GM23338 (cell line): Measurements from ENCODE around the gene NPL. TPM values are rescaled to one million over a fixed set of nuclear protein-coding genes. Genes with fewer than 3 reads are reported as not detected.

Experiments
- ATAC-seq: fragments of 200-7000 bp; cut with Tn5 transposase; 3 replicates; pipeline ENCODE4 v1.9.1; 2020
- DNase-seq: peaks from one replicate; pipeline ENCODE4 v3.0.0-alpha.2; 2015; ENCODE audit warnings: low spot score
- H2AFZ ChIP-seq: fragments of 200-600 bp; sonication (generic); 2 replicates; pipeline ENCODE4 v1.8.0; 2016; ENCODE audit warnings: antibody characterized with exemption, mild to moderate bottlenecking, moderate library complexity
- H3F3A ChIP-seq: fragments of 200-600 bp; sonication (generic); replicated peaks from 2 replicates; pipeline ENCODE4 v1.8.0; 2017; ENCODE audit warnings: antibody characterized with exemption, mixed run types, low read depth
- H3K27ac ChIP-seq: fragments of 200-600 bp; sonication (generic); 2 replicates; pipeline ENCODE4 v1.6.1; 2016; ENCODE audit warnings: low read depth
- H3K27me3 ChIP-seq: fragments of 200-600 bp; sonication (generic); 2 replicates; pipeline ENCODE4 v1.8.0; 2016; ENCODE audit warnings: mild to moderate bottlenecking, mixed run types, moderate library complexity; ENCODE audit not compliant: insufficient read depth
- H3K36me3 ChIP-seq: fragments of 200-600 bp; sonication (generic); 2 replicates; pipeline ENCODE4 v1.8.0; 2016; ENCODE audit warnings: mild to moderate bottlenecking; ENCODE audit not compliant: insufficient read depth
- H3K4me1 ChIP-seq: fragments of 200-600 bp; sonication (generic); 2 replicates; pipeline ENCODE4 v1.8.0; 2016; ENCODE audit warnings: mild to moderate bottlenecking, moderate library complexity; ENCODE audit not compliant: insufficient read depth
- H3K4me2 ChIP-seq: fragments of 200-600 bp; sonication (generic); 2 replicates; pipeline ENCODE4 v1.7.1; 2017; ENCODE audit warnings: mixed run types
- H3K4me3 ChIP-seq: fragments of 200-600 bp; sonication (generic); 2 replicates; pipeline ENCODE4 v1.6.1; 2016; ENCODE audit warnings: mixed run types
- H3K79me2 ChIP-seq: fragments of 200-600 bp; sonication (generic); replicated peaks from 2 replicates; pipeline ENCODE4 v1.8.0; 2017; ENCODE audit warnings: mild to moderate bottlenecking; ENCODE audit not compliant: insufficient read depth
- H3K9me2 ChIP-seq: fragments of 200-600 bp; sonication (generic); 2 replicates; pipeline ENCODE4 v1.8.0; 2017; ENCODE audit not compliant: insufficient read depth
- H4K20me1 ChIP-seq: fragments of 200-600 bp; sonication (generic); replicated peaks from 2 replicates; pipeline ENCODE4 v1.8.0; 2017; ENCODE audit warnings: mild to moderate bottlenecking; ENCODE audit not compliant: insufficient read depth
- H3K27ac Mint-ChIP-seq: 2 replicates; pipeline ENCODE4 v1.8.0; 2020; ENCODE audit warnings: inconsistent platforms, mild to moderate bottlenecking, moderate library complexity, mixed read lengths
- H3K27me3 Mint-ChIP-seq: 3 replicates; pipeline ENCODE4 v1.8.0; 2022; ENCODE audit warnings: low read depth, mild to moderate bottlenecking, moderate library complexity, mixed read lengths, inconsistent platforms; ENCODE audit not compliant: insufficient read depth, poor library complexity
- H3K36me3 Mint-ChIP-seq: 3 replicates; pipeline ENCODE4 v1.8.0; 2021; ENCODE audit warnings: low read depth, mild to moderate bottlenecking, inconsistent platforms, moderate library complexity, mixed read lengths
- H3K4me1 Mint-ChIP-seq: 3 replicates; pipeline ENCODE4 v1.8.0; 2020; ENCODE audit warnings: mild to moderate bottlenecking, inconsistent platforms, mixed read lengths
- H3K4me3 Mint-ChIP-seq: 3 replicates; pipeline ENCODE4 v1.8.0; 2021; ENCODE audit warnings: moderate library complexity, mild to moderate bottlenecking, inconsistent platforms, mixed read lengths
- H3K9me3 Mint-ChIP-seq: 3 replicates; pipeline ENCODE4 v1.8.0; 2020; ENCODE audit warnings: moderate library complexity, mild to moderate bottlenecking, inconsistent platforms, mixed read lengths
- CREB1 ChIP-seq: fragments of 250-450 bp; sonication (Bioruptor Pico); IDR thresholded peaks from 2 replicates; pipeline ENCODE4 v1.5.0; 2020; ENCODE audit warnings: low read depth, mild to moderate bottlenecking, moderate library complexity
- EZH2 ChIP-seq: fragments of 200-600 bp; sonication (generic); IDR thresholded peaks from one replicate; pipeline ENCODE4 v1.8.0; 2017; ENCODE audit warnings: antibody characterized with exemption, mild to moderate bottlenecking, low read depth; ENCODE audit not compliant: unreplicated experiment
- EZH2phosphoT487 ChIP-seq: fragments of 200-600 bp; sonication (generic); IDR thresholded peaks from one replicate; pipeline ENCODE4 v1.8.1; 2018; ENCODE audit warnings: antibody characterized with exemption; ENCODE audit not compliant: unreplicated experiment
- JUNB ChIP-seq: IDR thresholded peaks from one replicate; pipeline ENCODE4 v1.6.1; 2016; ENCODE audit warnings: antibody characterized with exemption; ENCODE audit not compliant: unreplicated experiment
- NANOG ChIP-seq: IDR thresholded peaks from 2 replicates; pipeline ENCODE4 v1.6.1; 2016; ENCODE audit warnings: antibody characterized with exemption, borderline replicate concordance
- POLR2AphosphoS5 ChIP-seq: IDR thresholded peaks from 2 replicates; pipeline ENCODE4 v1.6.1; 2016; ENCODE audit warnings: antibody characterized with exemption, low read depth
- STAT1 ChIP-seq: IDR thresholded peaks from one replicate; pipeline ENCODE4 v1.6.1; 2016; ENCODE audit warnings: antibody characterized with exemption; ENCODE audit not compliant: unreplicated experiment
- ZNF114 ChIP-seq: fragments of 250-450 bp; sonication (Bioruptor Pico); IDR thresholded peaks from 2 replicates; pipeline ENCODE4 v1.5.0; 2020; ENCODE audit warnings: mild to moderate bottlenecking, moderate library complexity
- ZNF331 ChIP-seq: fragments of 250-450 bp; sonication (Bioruptor Pico); IDR thresholded peaks from 2 replicates; pipeline ENCODE4 v1.5.0; 2020; ENCODE audit warnings: low read depth, mild to moderate bottlenecking, moderate library complexity
- polyA plus RNA-seq: library from polyadenylated mRNA; unstranded; fragments of >200 nt; fragmentation: Nextera tagmentation; extraction: Ambion mirVana; gene quantifications from 2 replicates; pipeline ENCODE4 v1.2.1, GENCODE V29; 2016
- total RNA-seq: library from RNA; depleted of rRNA; stranded (reverse); fragments of >200 nt; shearing (Covaris generic); gene quantifications from 2 replicates; pipeline ENCODE4 v1.2.3, GENCODE V29; 2014
- TF ChIP-seq, protein P1 (sequence below): IDR thresholded peaks from 2 replicates; pipeline ENCODE4 v1.6.1; 2016; ENCODE audit warnings: antibody characterized with exemption
- TF ChIP-seq, protein P2 (sequence below), 2 experiments: fragments of 200-600 bp in 1 of 2; sonication (generic) in 1 of 2; conservative IDR thresholded peaks; 2 replicates each; pipeline versions ENCODE4 v1.5.1 to v1.6.1; 2016 to 2017; ENCODE audit warnings: antibody characterized with exemption in 2 of 2, low read depth in 2 of 2, mild to moderate bottlenecking in 2 of 2, moderate library complexity in 1 of 2
- TF ChIP-seq, protein P3 (sequence below): IDR thresholded peaks from one replicate; pipeline ENCODE4 v1.6.1; 2018; ENCODE audit warnings: antibody characterized with exemption; ENCODE audit not compliant: unreplicated experiment
- TF ChIP-seq, protein P4 (sequence below): fragments of 250-450 bp; sonication (Bioruptor Pico); IDR thresholded peaks from 2 replicates; pipeline ENCODE4 v1.5.0; 2020; ENCODE audit warnings: mild to moderate bottlenecking, moderate library complexity

NPL gene
- total and polyA plus RNA-seq, 2 experiments from 2014 or later: 2.4 to 2.8 TPM

DNA sequence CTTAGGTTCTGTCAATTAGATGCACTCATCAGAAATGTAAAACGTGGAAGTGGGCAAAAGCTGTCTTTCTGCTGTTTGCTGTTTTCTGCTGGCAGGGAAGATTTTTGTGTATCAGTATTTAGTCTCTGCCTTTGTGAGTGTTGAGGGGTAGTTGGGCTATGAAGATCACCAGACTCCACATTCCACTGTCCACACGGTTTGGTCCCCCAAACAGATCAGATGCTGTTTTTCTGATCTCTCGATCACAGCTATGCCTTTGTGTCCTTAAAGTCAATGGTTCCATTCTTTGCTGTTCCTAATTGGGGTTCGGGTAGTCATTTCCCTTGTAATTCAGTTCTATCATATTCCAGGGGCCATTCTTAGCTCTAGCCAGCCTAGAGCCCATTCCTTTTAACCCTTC lies 27.0 kb upstream of the NPL start:
- H3K27ac Mint-ChIP-seq: no peak overlapping the region
- peaks cover 11% of the 10 kb centered on the region for H3K9me3 Mint-ChIP-seq
- Histone ChIP-seq H3K27me3 (no peaks in the 10 kb centered on the region), H3K9me2 (peaks cover 9% of the 10 kb centered on the region), H3K4me2 (no peak overlapping the region), H3K27ac (no peak overlapping the region), H2AFZ (no peak overlapping the region; the same call in 1 of the 2 replicates), H3K4me3 (no peak overlapping the region), H3K79me2 (no peaks in the 10 kb centered on the region), H3F3A (no peaks in the 10 kb centered on the region), H3K36me3 (no peaks in the 10 kb centered on the region), H3K4me1 (peaks cover 9% of the 10 kb centered on the region; the same call in 1 of the 2 replicates), H4K20me1 (no peaks in the 10 kb centered on the region)
- peaks cover 11% of the 10 kb centered on the region; the same call in 2 of the 3 replicates for H3K36me3 Mint-ChIP-seq
- no peak overlapping the region for H3K4me3 Mint-ChIP-seq
- ATAC-seq (no peak), DNase-seq (no peak)
- TF ChIP-seq, protein P1, sequence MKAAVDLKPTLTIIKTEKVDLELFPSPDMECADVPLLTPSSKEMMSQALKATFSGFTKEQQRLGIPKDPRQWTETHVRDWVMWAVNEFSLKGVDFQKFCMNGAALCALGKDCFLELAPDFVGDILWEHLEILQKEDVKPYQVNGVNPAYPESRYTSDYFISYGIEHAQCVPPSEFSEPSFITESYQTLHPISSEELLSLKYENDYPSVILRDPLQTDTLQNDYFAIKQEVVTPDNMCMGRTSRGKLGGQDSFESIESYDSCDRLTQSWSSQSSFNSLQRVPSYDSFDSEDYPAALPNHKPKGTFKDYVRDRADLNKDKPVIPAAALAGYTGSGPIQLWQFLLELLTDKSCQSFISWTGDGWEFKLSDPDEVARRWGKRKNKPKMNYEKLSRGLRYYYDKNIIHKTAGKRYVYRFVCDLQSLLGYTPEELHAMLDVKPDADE: no peak
- TF ChIP-seq JUNB (no peak), EZH2 (no peak), ZNF114 (CRISPR knock-in tag) (no peak), ZNF331 (CRISPR knock-in tag) (no peak), STAT1 (no peak), CREB1 (CRISPR knock-in tag) (no peak), EZH2phosphoT487 (no peak), POLR2AphosphoS5 (no peak), NANOG (no peak)
- TF ChIP-seq, protein P2, sequence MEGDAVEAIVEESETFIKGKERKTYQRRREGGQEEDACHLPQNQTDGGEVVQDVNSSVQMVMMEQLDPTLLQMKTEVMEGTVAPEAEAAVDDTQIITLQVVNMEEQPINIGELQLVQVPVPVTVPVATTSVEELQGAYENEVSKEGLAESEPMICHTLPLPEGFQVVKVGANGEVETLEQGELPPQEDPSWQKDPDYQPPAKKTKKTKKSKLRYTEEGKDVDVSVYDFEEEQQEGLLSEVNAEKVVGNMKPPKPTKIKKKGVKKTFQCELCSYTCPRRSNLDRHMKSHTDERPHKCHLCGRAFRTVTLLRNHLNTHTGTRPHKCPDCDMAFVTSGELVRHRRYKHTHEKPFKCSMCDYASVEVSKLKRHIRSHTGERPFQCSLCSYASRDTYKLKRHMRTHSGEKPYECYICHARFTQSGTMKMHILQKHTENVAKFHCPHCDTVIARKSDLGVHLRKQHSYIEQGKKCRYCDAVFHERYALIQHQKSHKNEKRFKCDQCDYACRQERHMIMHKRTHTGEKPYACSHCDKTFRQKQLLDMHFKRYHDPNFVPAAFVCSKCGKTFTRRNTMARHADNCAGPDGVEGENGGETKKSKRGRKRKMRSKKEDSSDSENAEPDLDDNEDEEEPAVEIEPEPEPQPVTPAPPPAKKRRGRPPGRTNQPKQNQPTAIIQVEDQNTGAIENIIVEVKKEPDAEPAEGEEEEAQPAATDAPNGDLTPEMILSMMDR (conservative IDR thresholded peaks at IDR 0.05; ENCODE audit: low read depth in 2 of 2): no peak
- TF ChIP-seq, protein P3, sequence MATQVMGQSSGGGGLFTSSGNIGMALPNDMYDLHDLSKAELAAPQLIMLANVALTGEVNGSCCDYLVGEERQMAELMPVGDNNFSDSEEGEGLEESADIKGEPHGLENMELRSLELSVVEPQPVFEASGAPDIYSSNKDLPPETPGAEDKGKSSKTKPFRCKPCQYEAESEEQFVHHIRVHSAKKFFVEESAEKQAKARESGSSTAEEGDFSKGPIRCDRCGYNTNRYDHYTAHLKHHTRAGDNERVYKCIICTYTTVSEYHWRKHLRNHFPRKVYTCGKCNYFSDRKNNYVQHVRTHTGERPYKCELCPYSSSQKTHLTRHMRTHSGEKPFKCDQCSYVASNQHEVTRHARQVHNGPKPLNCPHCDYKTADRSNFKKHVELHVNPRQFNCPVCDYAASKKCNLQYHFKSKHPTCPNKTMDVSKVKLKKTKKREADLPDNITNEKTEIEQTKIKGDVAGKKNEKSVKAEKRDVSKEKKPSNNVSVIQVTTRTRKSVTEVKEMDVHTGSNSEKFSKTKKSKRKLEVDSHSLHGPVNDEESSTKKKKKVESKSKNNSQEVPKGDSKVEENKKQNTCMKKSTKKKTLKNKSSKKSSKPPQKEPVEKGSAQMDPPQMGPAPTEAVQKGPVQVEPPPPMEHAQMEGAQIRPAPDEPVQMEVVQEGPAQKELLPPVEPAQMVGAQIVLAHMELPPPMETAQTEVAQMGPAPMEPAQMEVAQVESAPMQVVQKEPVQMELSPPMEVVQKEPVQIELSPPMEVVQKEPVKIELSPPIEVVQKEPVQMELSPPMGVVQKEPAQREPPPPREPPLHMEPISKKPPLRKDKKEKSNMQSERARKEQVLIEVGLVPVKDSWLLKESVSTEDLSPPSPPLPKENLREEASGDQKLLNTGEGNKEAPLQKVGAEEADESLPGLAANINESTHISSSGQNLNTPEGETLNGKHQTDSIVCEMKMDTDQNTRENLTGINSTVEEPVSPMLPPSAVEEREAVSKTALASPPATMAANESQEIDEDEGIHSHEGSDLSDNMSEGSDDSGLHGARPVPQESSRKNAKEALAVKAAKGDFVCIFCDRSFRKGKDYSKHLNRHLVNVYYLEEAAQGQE: no peak
- TF ChIP-seq, protein P4, sequence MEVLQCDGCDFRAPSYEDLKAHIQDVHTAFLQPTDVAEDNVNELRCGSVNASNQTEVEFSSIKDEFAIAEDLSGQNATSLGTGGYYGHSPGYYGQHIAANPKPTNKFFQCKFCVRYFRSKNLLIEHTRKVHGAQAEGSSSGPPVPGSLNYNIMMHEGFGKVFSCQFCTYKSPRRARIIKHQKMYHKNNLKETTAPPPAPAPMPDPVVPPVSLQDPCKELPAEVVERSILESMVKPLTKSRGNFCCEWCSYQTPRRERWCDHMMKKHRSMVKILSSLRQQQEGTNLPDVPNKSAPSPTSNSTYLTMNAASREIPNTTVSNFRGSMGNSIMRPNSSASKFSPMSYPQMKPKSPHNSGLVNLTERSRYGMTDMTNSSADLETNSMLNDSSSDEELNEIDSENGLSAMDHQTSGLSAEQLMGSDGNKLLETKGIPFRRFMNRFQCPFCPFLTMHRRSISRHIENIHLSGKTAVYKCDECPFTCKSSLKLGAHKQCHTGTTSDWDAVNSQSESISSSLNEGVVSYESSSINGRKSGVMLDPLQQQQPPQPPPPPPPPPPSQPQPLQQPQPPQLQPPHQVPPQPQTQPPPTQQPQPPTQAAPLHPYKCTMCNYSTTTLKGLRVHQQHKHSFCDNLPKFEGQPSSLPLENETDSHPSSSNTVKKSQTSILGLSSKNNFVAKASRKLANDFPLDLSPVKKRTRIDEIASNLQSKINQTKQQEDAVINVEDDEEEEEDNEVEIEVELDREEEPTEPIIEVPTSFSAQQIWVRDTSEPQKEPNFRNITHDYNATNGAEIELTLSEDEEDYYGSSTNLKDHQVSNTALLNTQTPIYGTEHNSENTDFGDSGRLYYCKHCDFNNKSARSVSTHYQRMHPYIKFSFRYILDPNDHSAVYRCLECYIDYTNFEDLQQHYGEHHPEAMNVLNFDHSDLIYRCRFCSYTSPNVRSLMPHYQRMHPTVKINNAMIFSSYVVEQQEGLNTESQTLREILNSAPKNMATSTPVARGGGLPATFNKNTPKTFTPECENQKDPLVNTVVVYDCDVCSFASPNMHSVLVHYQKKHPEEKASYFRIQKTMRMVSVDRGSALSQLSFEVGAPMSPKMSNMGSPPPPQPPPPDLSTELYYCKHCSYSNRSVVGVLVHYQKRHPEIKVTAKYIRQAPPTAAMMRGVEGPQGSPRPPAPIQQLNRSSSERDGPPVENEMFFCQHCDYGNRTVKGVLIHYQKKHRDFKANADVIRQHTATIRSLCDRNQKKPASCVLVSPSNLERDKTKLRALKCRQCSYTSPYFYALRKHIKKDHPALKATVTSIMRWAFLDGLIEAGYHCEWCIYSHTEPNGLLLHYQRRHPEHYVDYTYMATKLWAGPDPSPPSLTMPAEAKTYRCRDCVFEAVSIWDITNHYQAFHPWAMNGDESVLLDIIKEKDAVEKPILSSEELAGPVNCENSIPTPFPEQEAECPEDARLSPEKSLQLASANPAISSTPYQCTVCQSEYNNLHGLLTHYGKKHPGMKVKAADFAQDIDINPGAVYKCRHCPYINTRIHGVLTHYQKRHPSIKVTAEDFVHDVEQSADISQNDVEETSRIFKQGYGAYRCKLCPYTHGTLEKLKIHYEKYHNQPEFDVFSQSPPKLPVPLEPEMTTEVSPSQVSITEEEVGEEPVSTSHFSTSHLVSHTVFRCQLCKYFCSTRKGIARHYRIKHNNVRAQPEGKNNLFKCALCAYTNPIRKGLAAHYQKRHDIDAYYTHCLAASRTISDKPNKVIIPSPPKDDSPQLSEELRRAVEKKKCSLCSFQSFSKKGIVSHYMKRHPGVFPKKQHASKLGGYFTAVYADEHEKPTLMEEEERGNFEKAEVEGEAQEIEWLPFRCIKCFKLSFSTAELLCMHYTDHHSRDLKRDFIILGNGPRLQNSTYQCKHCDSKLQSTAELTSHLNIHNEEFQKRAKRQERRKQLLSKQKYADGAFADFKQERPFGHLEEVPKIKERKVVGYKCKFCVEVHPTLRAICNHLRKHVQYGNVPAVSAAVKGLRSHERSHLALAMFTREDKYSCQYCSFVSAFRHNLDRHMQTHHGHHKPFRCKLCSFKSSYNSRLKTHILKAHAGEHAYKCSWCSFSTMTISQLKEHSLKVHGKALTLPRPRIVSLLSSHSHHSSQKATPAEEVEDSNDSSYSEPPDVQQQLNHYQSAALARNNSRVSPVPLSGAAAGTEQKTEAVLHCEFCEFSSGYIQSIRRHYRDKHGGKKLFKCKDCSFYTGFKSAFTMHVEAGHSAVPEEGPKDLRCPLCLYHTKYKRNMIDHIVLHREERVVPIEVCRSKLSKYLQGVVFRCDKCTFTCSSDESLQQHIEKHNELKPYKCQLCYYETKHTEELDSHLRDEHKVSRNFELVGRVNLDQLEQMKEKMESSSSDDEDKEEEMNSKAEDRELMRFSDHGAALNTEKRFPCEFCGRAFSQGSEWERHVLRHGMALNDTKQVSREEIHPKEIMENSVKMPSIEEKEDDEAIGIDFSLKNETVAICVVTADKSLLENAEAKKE: no peak
- peaks cover 5% of the 10 kb centered on the region for H3K27me3 Mint-ChIP-seq
- H3K4me1 Mint-ChIP-seq: peaks cover 15% of the 10 kb centered on the region
